RWPE2 (cell line): ENCODE results near the gene TUT4.

Source experiments
- ATAC-seq: fragments of 200-7000 bp; cut with Tn5 transposase; 3 replicates; pipeline ENCODE4 v1.9.1; 2021; ENCODE audit warnings: low read depth
- DNase-seq: peaks from one replicate; pipeline ENCODE4 v3.0.0-alpha.2; 2020; ENCODE audit warnings: low spot score
- H3K27ac ChIP-seq: fragments of 450-650 bp; 2 replicates; pipeline ENCODE4 v1.5.1; 2017; ENCODE audit warnings: mild to moderate bottlenecking; ENCODE audit not compliant: poor library complexity, severe bottlenecking
- H3K27me3 ChIP-seq: fragments of 250-450 bp; sonication (Bioruptor Pico); 2 replicates; pipeline ENCODE4 v1.5.1; 2021; ENCODE audit warnings: mild to moderate bottlenecking, moderate library complexity; ENCODE audit not compliant: insufficient read depth, poor library complexity, severe bottlenecking
- H3K36me3 ChIP-seq: fragments of 250-450 bp; sonication (Bioruptor Pico); 2 replicates; pipeline ENCODE4 v1.5.1; 2020; ENCODE audit warnings: low read depth, mild to moderate bottlenecking, moderate library complexity
- H3K4me1 ChIP-seq: fragments of 250-450 bp; sonication (Bioruptor Pico); 2 replicates; pipeline ENCODE4 v1.5.1; 2021; ENCODE audit warnings: mild to moderate bottlenecking, moderate library complexity; ENCODE audit not compliant: insufficient read depth, poor library complexity, severe bottlenecking
- H3K4me3 ChIP-seq: fragments of 250-450 bp; sonication (Bioruptor Pico); 2 replicates; pipeline ENCODE4 v1.5.1; 2021; ENCODE audit warnings: mild to moderate bottlenecking, moderate library complexity; ENCODE audit not compliant: severe bottlenecking
- H3K9me3 ChIP-seq: fragments of 250-450 bp; sonication (Bioruptor Pico); 2 replicates; pipeline ENCODE4 v1.5.1; 2021; ENCODE audit warnings: mild to moderate bottlenecking, moderate library complexity; ENCODE audit not compliant: severe bottlenecking
- CTCF ChIP-seq: fragments of 450-650 bp; IDR thresholded peaks from one replicate; pipeline ENCODE4 v1.5.1; 2017; ENCODE audit warnings: mild to moderate bottlenecking, moderate library complexity; ENCODE audit not compliant: poor library complexity, severe bottlenecking

TUT4 gene

GRCh38 chr1:52549267-52549666 is 3.6 kb downstream of the TUT4 start:
- ATAC-seq (no peak), DNase-seq (no peak)
- no peak for TF ChIP-seq CTCF

GRCh38 chr1:52546852-52547251 is 6.0 kb downstream of the TUT4 start:
- no peak for TF ChIP-seq CTCF
- ATAC-seq (no peak), DNase-seq (no peak)
- peaks cover 10% of the 10 kb centered on the region for H3K4me1 ChIP-seq
- H3K9me3 ChIP-seq = peaks cover 12% of the 10 kb centered on the region
- H3K27me3 ChIP-seq = no peaks in the 10 kb centered on the region
- no peak overlapping the region for H3K4me3 ChIP-seq
- H3K36me3 ChIP-seq = peaks cover 4% of the 10 kb centered on the region; the same call in 1 of the 2 replicates
- no peak overlapping the region for H3K27ac ChIP-seq

More at GRCh38 chr1:52549267-52549666, 3.6 kb downstream of the TUT4 start:
- no peaks in the 10 kb centered on the region for H3K9me3 ChIP-seq
- no peaks in the 10 kb centered on the region for H3K36me3 ChIP-seq
- peaks cover 15% of the 10 kb centered on the region for H3K4me1 ChIP-seq
- H3K27ac ChIP-seq = no peak overlapping the region
- H3K27me3 ChIP-seq = no peaks in the 10 kb centered on the region
- H3K4me3 ChIP-seq = no peak overlapping the region

GRCh38 chr1:52544665-52545525 is 8.0 kb downstream of the TUT4 start:
- DNase-seq = no peak
- no peaks in the 10 kb centered on the region for H3K27me3 ChIP-seq
- peaks cover 4% of the 10 kb centered on the region for H3K4me1 ChIP-seq
- H3K9me3 ChIP-seq = peaks cover 12% of the 10 kb centered on the region
- ATAC-seq = no peak
- H3K27ac ChIP-seq = no peak overlapping the region
- peaks cover 4% of the 10 kb centered on the region; the same call in 1 of the 2 replicates for H3K36me3 ChIP-seq
- no peak for TF ChIP-seq CTCF
- no peak overlapping the region for H3K4me3 ChIP-seq

GRCh38 chr1:52542085-52542688 is 10.7 kb downstream of the TUT4 start:
- no peak for TF ChIP-seq CTCF
- ATAC-seq = no peak
- H3K9me3 ChIP-seq = peaks cover 12% of the 10 kb centered on the region
- no peak overlapping the region for H3K4me3 ChIP-seq
- H3K27ac ChIP-seq = no peak overlapping the region
- H3K4me1 ChIP-seq = no peaks in the 10 kb centered on the region
- no peaks in the 10 kb centered on the region for H3K27me3 ChIP-seq
- peaks cover 5% of the 10 kb centered on the region for H3K36me3 ChIP-seq
- no peak for DNase-seq
